Midbrain (tissue), 1 donor: ENCODE measurements around the gene SPAAR.
"Not testable (repeated sequence)": the region's sequence is repeated elsewhere in the genome, so short reads cannot be mapped to it uniquely, and the experiment has no call there.

Experiments
- DNase-seq: peaks from one replicate; lab custom pipeline; 2025; lab: John Stamatoyannopoulos, UW

SPAAR gene

GRCh38 chr9:35904338-35904737, 5.0 kb upstream of the SPAAR start:
- no peak for DNase-seq

- DNase-seq, result no peak
Observed at GRCh38 chr9:35905051-35905781, 4.1 kb upstream of the SPAAR start.

DNA sequence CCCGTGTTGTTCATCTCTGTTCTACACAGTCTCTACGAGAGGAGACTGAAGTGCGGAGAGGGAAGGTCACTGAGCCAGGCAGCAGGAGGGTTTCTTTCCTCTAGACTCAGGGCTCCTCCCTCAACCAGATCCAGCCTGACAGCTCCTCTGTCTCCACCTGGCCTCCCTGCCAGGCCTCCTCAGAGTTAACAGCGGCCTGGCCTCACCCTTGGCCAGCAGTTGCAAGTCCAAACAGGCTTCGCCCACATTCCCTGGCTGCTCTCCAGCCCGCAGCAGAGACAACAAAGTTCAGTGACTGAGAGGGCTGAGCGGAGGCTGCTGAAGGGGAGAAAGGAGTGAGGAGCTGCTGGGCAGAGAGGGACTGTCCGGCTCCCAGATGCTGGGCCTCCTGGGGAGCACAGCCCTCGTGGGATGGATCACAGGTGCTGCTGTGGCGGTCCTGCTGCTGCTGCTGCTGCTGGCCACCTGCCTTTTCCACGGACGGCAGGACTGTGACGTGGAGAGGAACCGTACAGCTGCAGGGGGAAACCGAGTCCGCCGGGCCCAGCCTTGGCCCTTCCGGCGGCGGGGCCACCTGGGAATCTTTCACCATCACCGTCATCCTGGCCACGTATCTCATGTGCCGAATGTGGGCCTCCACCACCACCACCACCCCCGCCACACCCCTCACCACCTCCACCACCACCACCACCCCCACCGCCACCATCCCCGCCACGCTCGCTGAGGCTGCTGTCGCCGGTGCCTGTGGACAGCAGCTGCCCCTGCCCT, 3.2 kb upstream of the SPAAR start, which contains the start of gene HRCT1:
TSS of gene HRCT1 (plus strand) at position 291 of the 768 bp plus-strand sequence. CDS start at position 377, 86 bp downstream.
- peak; percentile 15 for DNase-seq

DNA sequence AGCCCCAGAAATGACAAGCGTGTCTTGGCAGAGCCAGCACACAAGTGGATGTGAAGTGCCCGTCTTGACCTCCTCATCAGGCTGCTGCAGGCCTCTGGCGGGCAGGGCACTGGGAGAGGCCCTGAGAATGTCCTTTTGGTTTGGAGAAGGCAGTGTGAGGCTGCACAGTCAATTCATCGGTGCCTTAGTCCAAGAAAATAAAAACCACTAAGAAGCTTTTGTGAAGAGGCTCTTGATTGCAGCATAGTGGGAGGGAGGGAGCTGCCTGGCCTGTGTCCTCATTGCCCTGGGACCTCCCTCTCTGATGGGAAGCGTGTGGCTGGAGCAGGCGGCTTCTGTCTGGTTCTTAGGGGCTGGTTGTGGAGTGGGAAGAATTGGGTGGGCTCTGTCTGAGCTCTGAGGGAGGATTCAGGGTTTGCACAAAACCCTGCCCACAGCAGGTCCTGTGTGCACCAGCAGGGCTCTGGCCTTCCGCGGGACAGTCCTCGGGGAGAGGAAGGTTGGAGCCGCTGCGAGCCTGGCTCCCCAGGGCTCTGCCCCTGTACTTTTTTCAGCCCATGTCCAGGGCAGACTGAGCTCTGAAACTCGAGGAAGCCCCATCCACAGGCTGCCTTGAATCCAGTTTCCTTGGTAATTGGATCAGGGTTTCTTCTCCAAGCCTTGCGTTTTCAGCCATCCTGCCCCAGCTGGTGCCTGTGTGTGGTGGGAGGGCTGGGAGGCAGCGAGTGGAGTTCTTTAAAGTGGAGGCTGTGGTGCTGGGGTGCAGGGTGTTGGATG, 2.2 kb upstream of the SPAAR start:
- no peak for DNase-seq

DNA sequence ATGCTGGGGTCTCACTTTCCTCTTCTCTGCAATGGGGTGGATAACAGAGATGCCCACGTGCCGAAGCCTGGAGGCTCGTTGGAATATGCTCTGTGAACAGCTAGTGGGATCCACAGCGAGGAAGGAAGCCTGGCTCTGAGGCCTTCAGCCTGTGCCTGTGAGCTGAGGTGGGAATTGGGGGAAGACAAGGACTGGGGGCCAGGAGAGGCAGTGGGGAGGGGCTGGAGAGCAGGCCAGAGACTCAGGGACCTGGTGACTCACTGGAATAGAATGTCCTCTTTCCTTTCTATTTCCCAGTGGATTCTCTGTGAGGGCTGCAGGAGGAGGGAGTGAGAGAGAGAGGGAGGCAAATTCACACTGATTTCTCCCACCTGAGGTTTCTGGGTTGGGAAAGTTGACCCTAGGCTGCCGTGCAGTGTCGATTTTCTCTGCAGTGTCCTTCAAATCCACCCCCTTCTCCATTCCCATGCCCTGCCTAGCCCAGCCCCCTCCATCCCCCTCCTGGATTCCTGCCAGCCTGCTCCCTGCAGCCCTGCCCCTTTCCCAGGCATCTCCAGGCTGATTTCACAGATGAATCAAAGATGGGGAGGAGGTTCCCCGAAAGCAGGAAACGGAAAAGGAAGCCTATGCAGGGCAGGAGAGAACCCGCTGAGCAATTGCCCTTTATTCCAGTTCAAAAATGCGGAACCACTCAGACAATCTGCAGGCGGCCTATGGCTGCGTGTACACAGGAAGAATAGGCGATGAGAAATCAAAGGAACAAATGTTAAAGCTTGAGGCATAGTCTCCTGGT, 1.4 kb upstream of the SPAAR start:
- DNase-seq, result no peak

GRCh38 chr9:35908504-35909125, 675 bp upstream of the SPAAR start:
- DNase-seq, result no peak

DNA sequence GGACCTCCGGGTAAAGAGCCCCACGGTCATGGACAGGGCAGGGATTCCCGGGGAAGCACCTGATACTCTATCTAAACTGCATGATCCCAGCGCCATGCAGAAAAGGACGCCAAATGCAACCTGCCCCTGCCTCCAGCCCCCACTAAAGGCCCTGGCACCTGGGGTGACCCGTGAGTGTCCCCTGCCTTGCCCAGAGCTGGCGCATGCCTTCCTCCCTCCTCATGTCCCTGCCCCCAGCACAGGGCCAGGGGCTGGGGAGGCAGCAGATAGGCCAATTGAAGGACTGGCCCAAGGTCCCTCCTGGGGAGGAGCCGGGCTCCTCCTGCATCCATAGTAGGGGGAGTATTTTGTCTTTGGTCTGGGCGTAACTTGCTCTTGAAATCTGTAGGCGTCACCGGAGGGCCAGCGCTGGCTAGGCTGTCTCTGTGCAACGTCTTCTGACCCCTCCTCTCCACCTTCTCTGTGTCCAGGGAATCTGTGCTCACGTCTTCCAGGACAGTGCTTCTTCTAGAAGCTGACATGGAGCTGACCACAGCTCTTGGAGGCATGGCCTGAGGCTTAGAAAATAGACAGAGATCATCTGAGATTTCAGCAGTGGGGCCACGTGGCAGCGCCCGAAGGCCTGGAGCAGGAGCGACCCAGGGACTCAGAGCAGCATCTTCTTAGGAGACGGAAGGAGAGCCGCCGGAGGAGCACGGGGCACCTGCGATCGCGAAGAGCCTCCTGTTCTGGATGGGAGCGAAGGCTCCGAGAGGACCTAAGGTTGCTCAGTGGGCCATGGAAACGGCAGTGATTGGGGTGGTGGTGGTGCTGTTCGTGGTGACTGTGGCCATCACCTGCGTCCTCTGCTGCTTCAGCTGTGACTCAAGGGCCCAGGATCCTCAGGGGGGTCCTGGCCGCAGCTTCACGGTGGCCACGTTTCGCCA, 660 bp downstream of the SPAAR start:
- DNase-seq, result no peak

DNA sequence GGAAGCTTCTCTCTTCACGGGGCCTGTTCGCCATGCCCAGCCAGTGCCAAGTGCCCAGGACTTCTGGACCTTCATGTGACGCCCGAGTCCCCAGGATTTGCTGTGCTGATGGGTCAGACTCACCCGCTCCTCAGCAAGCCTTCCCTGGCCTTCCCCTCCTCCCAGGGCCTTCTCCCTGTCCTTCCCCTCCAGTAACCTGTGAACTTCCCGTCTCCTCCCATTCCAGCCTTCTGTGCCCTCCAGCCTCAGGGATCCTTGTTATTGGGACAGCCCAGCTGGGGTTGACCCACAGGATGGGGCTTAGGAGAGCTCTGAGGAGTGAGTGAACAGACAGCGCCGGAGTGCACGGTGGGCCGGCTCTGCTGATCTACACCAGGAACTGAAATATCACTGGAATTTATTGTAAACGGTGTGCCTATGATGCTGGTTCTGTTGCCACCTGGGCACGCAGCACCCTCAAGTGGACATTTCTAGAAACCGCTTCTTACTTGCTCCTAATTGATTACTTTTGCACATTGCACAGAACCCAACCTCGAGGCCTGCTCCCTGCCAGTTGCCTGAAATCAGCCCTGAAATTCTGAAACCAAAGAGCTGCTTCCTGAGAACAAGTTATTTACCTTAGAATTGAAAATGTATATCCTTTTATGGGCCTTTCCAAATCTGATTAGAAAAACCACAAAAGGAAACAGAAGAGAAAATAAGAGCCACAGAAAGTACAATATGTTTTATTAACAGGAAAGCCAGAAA, 1.5 kb downstream of the SPAAR start:
- DNase-seq, result no peak

- DNase-seq, result no peak
Observed at GRCh38 chr9:35911690-35912089, 2.4 kb downstream of the SPAAR start.

DNA sequence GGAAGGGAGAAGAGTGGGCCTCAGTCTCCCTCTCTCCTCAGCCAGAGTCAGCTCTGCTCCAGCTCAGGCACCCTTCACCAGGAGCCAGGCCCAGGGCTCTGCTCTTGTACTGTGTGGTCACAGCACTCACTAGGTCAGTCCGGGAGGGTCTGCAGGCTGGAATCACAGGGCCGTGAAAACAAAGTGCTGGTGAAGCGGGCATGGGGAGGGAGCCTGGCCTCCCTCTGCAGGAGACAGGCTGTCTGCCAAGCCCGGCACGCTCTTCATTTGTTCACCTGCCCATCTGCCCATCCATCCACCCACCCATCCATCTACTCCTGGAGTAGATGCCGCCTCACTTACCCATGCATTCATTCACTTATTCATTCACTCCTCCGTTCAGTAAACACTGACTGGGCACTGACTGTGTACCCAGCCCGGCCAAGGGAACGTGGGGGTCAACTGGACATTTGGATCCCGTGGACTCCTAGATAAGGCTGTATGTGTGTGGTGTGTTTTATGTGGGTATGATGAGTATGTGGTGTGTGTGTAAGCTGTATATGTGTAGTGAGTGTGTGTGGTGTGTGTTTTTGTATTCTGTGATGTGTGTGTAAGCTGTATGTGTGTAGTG, 3.6 kb downstream of the SPAAR start:
- DNase-seq, result no peak

- DNase-seq, result not testable (repeated sequence)
Observed at GRCh38 chr9:35913429-35913828, 4.1 kb downstream of the SPAAR start.

GRCh38 chr9:35914301-35914807, 5.1 kb downstream of the SPAAR start:
- no peak for DNase-seq

DNA sequence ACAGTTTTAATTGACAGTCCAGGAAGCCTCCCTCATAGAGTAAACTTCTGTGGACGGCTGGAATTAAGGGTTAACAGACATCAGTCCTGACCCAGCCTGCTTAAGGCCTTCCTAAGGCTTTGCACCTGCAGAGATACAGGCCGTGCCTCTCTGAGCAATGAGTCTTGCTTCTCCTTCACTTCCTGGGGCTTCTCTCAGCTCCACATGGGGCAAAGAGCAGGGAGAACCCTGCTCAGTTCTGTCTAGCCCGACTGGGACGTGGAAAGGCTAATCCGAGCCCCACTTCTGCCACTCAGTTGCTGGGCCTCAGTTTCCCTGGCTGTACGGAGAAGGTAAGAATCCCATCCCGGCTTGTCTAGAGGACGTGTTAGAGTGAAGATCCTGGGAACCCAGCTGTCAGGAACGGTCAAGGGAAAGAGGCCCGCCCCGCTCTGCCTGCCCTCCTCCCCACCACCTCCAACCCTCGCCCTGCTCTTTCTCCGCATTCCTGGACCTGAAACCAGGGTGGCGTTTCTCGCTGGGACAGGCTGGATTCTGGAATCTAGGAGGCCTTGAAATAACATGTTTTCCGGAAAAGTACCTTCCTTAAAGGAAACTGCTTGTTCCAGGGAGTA, 6.5 kb downstream of the SPAAR start:
- no peak for DNase-seq

GRCh38 chr9:35917261-35917660, 8.0 kb downstream of the SPAAR start:
- DNase-seq, result no peak

DNA sequence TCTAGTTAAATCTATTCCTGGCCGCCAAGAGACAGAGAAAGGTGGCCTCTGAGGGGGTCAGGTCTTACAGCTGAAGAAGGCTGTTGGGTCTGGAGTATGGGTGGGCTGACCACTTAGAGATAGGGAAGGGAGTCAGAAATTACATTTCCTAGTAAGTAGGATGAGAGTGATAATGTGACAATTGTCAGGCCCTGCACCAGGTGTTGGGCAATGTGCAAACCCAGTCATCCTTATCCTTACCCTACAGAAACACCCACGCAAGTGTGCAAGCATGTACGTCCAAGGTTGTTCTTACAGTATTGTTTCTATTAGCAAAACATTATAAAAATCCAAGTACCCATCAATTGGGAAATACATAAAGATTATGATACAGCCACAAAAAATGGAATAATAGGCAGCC, 9.5 kb downstream of the SPAAR start:
- DNase-seq, result no peak

- no peak for DNase-seq
Observed at GRCh38 chr9:35919212-35920008, 10.1 kb downstream of the SPAAR start.

DNA sequence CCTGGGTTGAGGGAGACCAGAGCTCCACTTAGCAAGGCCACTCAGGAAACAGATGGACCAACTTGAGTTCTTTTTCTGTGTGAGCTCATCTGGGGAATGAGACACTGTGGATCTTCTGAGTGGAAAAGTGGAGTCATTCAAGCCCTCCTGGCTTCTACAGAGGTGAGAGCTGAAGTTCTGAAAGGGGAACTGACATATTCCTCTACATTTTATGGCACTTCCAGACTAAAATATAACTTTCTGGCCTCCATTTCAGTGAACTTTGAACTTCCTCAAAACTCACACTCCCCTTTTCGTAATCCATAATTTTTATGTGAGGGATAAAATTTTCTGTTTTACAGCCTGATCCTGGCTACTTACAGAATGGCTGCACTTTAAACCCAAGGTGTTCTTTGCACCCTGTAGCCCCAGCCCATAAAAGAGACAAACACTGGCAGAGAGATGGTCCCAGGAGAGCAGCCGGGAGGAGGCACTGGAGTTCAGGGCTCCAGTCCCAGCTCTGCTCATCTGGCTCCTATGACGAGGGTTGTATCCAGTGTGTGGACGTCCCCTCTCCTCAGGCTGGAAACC, 10.8 kb downstream of the SPAAR start:
- no peak for DNase-seq
